Frontal cortex (tissue), 4 donors: Measurements from ENCODE around the gene CCDC47. TPM values are rescaled to one million over a fixed set of nuclear protein-coding genes. Genes with fewer than 3 reads are reported as not detected.
A peak's percentile ranks its signal among the peaks of the same experiment; 100 is the strongest.

Source experiments
- DNase-seq, 2 donors: peaks; one replicate each; pipeline ENCODE4 v3.0.0; 2012; ENCODE audit warnings: low spot score in 2 of 2
- FAIRE-seq: peaks from 2 replicates; lab custom pipeline; 2012; peaks lifted over from hg19 to GRCh38; lab: Jason Lieb, UNC
- total RNA-seq: library from RNA; depleted of rRNA; stranded (reverse); fragments of >200 nt; gene quantifications from one replicate; pipeline ENCODE4 v1.2.3, GENCODE V29; 2014
- donor health status: control.
- donor health status: control.
- donor health status: control.

Gene CCDC47
- total RNA-seq, 1 donor from 2014 or later = 49.3 TPM

DNA sequence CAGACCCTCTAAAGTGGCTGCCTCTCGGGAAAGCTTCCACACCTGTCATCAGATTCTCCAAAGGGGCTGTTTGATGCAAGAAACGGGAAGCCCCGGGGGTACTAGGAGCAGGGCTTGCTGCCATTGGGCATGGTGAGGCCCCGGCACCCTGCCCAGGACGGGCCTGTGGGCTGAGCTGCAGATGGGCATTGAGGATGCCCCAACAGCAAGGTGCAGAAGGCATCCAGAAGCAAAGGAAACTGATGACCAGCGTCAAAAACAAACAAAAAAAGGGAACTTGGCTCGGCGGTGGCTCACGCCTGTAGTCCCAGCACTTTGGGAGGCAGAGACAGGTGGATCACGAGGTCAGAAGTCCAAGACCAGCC, 72.0 kb downstream of the CCDC47 start:
- FAIRE-seq (no peak), DNase-seq (no peak)

DNA sequence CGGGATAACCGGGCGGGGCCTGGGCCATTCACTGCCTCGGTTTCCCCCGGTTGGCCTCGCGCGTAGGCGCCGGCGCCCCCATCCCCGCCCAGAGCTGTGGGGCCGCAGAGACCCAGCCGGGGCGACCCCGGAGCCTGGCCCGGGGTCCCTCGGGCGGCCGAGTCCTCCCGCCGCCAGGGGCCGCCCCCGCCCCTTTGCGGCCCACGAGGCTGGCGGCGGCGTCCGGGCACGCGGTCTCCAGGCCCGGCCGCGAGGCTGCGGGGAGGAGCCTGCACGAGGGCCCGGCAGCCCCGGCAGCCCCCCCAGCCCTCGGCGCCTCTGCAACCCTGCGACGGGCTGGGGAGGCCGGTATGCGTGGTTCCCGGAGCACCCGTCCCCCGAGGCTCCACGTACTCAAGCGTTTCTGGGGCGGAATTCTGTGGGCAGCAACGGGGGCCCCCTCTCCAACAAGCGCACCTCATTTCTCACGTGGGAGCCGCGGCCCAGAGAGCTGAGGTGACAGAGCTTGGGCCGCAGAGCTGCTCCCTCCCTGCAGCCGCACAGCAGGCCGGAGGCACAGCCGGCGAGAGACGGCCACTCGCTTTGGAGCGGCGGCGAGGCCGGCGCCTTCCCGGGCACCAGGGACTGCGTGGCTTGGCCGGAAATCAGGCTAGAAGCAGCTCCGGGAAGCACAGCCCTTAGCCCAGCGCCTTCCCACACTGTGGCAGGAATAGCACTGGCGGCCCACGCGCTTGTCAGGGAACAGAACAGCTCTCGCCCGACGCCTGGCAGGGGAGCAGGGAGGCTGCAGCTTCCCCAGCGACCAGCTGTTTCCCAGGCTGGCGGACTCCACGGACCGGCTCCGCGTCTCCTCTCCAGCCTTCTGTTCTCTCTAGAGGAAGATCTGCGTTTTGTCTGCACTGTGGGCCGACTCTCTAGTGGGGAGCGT, 72.6 kb downstream of the CCDC47 start:
- no peak for FAIRE-seq
- peak in 1 of 2 donors; percentile 70 for DNase-seq

DNA sequence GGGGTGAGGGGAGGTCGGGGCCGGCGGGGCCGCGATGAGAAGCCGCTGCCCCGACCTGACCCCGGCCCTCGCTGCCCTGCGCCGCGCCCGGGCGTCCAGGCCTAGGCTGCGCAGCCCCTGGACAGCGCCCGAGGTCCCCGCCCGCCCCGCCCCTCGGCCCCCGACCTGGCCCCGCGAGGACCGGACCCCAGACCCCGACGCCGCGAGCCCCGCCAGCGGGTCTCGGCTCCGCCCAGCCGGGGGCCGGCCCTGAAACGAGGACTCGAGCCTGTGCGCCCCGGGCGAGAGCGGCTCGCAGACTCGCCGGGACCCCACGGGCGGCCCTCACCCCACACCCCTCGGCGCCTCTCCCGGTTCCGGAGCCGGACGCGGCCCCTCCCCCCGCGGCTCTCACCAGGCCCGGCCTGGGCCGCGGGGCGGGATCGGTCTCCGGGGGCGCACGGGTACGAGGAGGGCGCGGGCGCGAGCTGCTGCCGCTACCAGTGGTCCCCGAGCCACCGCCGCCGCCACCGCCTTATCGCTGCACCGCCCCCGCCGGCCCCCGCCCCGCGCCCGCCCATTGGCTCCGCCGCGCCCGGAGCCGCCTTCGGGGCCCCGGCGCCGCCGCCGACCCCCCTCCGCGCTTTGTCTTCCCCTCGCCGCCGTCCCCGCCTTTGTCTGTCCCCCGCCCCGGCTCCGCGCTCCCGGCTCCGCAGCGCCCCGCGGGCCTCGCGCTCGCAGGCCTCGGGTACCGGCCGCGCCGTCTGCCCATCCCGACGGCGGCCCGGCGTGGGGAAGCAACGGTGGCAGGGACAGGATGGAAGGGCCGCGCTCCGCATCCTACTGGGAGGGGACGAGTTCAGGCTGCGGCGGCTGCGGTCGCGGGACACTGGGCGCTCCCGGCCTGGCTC, 73.5 kb downstream of the CCDC47 start, which contains the start of gene LIMD2:
Gene LIMD2 (minus strand): TSS at position 488 of the 890 bp plus-strand sequence. CDS start 827 bp downstream, outside the sequence.
- DNase-seq = peak; percentile 79 to 80
- FAIRE-seq = no peak

DNA sequence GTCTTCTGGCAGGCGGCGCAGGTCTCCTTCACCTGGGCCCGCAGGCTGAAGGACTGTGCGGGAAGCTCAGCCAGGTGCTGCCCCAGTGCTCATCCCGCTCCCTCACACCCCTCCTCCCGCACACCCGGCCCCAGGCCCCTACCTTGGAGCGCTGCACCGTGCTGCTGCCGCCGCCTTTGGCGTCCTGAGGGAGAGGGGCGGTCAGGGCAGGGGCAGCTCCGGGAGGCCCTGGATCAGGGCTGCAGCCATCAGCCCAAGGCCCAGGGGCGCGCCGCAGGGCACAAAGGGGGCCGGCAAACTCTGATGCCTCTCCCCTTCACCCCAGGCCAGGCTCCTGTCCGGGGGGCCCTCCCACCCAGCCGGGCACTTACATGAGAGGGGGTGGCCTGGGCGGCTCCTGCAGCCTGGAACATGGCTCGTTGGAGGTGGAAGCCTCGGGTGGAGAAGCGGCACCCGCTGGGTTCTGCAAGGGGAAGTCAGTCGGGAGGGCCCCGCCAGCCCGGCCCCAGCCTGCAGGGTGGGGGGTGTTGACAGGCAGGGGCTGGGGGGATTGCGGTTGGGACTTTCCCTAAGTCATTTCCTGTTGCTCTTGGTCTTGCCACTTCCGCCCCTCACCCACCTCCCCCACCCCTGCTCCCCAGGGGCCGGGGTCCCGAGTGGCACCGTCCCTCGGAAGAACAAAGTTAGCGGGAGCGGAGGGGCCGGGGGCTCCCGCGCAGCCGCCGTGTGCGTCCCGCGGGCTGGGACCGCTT, 74.3 kb downstream of the CCDC47 start:
- FAIRE-seq (no peak), DNase-seq (no peak)

DNA sequence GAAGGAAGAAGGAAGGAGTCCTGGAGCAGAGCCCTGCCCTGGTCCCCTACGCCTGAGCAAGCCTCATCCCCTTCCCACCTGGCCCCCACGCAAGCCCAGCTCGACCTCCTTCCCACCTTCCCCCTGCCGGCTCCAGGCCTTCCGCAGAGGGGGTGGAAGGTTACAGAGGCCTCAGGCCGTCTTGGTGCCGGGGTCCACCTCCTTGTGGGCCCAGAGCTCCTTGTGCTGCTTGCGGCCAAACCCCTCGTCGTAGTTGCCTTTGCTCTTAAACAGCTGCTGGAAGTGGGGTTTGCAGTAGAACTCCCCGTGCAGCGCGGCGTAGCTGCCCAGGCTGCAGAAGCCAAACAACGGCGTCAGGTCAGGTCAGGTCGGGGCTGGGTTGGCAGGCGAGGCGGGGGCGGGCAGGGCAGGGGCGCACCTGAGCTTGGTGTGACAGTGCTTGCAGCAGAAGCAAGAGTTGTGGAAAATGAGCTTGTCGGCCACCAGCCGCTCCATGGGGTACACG, 75.0 kb downstream of the CCDC47 start:
- DNase-seq (no peak), FAIRE-seq (no peak)

DNA sequence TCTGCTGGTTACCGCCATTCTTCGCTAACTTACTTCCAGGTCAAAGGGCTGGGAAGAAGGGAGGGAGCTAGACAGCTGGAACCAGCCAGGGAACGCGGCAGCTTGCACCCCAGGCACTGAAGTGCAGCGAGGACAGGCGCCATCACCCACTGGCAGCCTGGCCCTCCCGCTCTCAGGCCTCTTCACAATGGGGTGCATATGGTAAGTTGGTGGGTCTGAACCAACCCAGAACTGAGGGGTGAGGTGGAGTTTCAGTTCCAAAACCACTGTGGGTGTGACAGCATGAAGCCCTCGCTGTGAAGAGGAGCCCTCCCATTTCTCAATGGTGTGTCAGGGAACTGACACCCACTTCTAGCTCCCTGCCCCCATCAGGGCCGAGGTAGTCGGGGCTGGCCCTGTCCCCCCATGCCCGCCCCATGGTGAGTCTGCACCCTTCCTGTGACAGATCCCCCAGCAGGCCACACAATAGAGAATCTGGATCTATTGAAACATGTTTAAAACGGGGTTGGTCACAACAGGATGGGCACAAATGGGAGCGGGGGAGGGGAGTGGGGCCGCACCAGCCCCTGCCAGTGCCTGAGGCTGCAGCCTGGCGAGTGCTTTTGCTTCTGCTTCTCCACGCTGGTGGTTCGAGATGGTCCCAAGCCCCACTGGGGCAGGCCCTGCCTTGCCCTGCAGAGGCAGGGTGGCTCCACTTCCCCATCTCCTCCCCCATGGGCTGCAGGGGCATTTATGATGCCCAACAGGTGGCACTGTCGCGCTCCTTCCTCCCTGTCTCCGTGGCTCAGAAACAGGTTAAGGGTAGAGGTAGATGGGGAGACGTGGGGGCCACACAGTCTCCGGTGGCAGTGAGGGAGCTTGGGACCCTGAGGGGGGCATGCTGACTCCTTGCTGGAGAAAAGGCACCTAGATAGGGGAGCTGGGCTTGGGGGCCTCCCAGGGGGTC, 75.8 kb downstream of the CCDC47 start:
- DNase-seq (no peak), FAIRE-seq (no peak)

DNA sequence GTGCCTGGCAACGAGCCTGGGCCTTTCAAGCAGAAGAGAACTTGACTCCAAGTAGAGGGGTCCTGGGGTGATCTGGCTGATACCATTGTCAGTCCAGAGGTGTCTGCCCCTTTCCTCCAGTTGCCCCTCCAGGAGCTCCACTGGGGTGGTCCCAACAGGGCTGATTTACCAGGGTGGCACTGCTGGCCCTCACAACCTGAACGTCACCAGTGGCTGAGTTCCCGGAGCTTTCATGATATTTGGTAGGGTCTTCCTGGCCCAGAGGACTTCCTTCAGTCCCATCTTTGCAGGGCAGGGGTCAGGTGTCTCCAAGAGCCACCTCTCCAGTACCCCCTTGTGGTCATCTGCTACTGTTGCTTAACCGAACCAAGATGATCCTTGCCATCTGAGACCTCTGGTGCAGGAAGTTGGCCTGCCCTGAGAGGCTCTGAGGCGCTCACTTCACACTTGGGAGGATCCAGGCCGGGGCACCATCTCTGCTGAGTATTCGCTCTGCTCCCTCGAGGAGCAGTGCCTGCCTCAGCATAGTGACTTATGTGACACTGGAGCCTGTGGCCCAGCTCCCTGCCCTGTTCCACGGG, 76.9 kb downstream of the CCDC47 start:
- no peak for DNase-seq
- FAIRE-seq = no peak

DNA sequence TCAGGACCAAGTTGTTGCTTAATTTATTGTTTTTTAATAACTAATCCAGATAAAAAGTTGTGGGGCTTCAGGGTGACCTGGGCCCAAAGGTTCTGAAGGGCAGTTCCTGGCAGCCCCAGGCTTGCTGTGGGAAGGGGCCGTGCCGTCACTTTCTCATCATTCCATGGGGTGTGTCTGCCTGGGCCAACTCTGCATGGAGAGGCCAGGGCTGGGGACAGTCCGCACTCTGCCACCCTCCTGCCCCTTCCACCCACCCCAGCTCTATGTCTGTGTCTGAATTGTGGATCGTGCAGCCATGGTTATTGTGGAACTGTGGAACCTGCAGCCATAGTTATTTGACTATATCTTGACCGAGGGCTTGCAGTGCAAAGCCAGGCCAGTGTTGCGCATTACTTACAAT, 77.5 kb downstream of the CCDC47 start:
- FAIRE-seq (no peak), DNase-seq (no peak)

Other genes starting within 250 kb of the CCDC47 start
- 26.1 TPM for gene DCAF7, start 223.1 kb downstream of the CCDC47 start, total RNA-seq
- 6.1 TPM for gene TACO1, start 172.7 kb downstream of the CCDC47 start, total RNA-seq
- gene MAP3K3, start 151.2 kb downstream of the CCDC47 start, total RNA-seq = 17.1 TPM
- gene LIMD2, start 73.5 kb downstream of the CCDC47 start, total RNA-seq = 19.2 TPM
- gene STRADA, start 31.8 kb downstream of the CCDC47 start, total RNA-seq = 19.6 TPM
- gene DDX42, start 573 bp upstream of the CCDC47 start, total RNA-seq = 64.0 TPM
- gene PSMC5, start 53.8 kb upstream of the CCDC47 start, total RNA-seq = 47.3 TPM
- gene FTSJ3, start 54.1 kb upstream of the CCDC47 start, total RNA-seq = 34.6 TPM
- gene SMARCD2, start 69.1 kb upstream of the CCDC47 start, total RNA-seq = 9.4 TPM
- not detected for gene CSH2, start 100.1 kb upstream of the CCDC47 start, total RNA-seq
- gene GH2, start 108.3 kb upstream of the CCDC47 start, total RNA-seq = not detected
- not detected for gene CSH1, start 123.0 kb upstream of the CCDC47 start, total RNA-seq
- not detected for gene CSHL1, start 137.7 kb upstream of the CCDC47 start, total RNA-seq
- not detected for gene GH1, start 145.2 kb upstream of the CCDC47 start, total RNA-seq
- gene CD79B, start 158.7 kb upstream of the CCDC47 start, total RNA-seq = under 0.01 TPM
- not detected for gene SCN4A, start 199.3 kb upstream of the CCDC47 start, total RNA-seq
- gene PRR29, start 224.8 kb upstream of the CCDC47 start, total RNA-seq = 2.0 TPM
- 7.3 TPM for gene ICAM2, start 247.0 kb upstream of the CCDC47 start, total RNA-seq